Activated CD4-positive, alpha-beta T cell treated with anti-CD3 and anti-CD28 coated beads for 36 hours (primary cell): ENCODE measurements around the gene METTL23. TPM values are rescaled to one million over a fixed set of nuclear protein-coding genes. Genes with fewer than 3 reads are reported as not detected.
A peak's percentile ranks its signal among the peaks of the same experiment; 100 is the strongest.
"Not testable (repeated sequence)": the region's sequence is repeated elsewhere in the genome, so short reads cannot be mapped to it uniquely, and the experiment has no call there.

ENCODE experiments used
- ATAC-seq: fragments of 200-7000 bp; cut with Tn5 transposase; one replicate; pipeline ENCODE4 v1.10.0; 2021; ENCODE audit warnings: mild to moderate bottlenecking, moderate library complexity
- CTCF ChIA-PET: fragments of 350-600 bp; sonication (Branson Sonifier 250); formaldehyde crosslinking; loops from one replicate; lab custom pipeline; 2021; ENCODE audit warnings: antibody characterized with exemption; lab: Charles Lee
- POLR2A ChIA-PET: fragments of 350-600 bp; sonication (Branson Sonifier 250); formaldehyde crosslinking; loops from one replicate; lab custom pipeline; 2021; ENCODE audit warnings: antibody characterized with exemption, inconsistent platforms; lab: Charles Lee
- DNase-seq: peaks from one replicate; pipeline ENCODE4 v3.0.0-alpha.2; 2020
- H3K27ac Mint-ChIP-seq: one replicate; pipeline ENCODE4 v1.8.0; 2021; ENCODE audit warnings: mixed read lengths
- H3K27me3 Mint-ChIP-seq: one replicate; pipeline ENCODE4 v1.8.0; 2021; ENCODE audit warnings: mixed read lengths
- H3K36me3 Mint-ChIP-seq: one replicate; pipeline ENCODE4 v1.8.0; 2021; ENCODE audit warnings: low read depth, mixed read lengths
- H3K4me1 Mint-ChIP-seq: one replicate; pipeline ENCODE4 v1.8.0; 2021; ENCODE audit warnings: mixed read lengths
- H3K4me3 Mint-ChIP-seq: one replicate; pipeline ENCODE4 v1.8.0; 2021; ENCODE audit warnings: mild to moderate bottlenecking, moderate library complexity, mixed read lengths
- H3K9me3 Mint-ChIP-seq: one replicate; pipeline ENCODE4 v1.8.0; 2021; ENCODE audit warnings: low read depth, mixed read lengths
- intact Hi-C, 2 experiments: fragments of 100-400 bp; cut with DNase I in 1 of 2; cut with micrococcal nuclease in 1 of 2; formaldehyde crosslinking; loops; one replicate each; pipeline versions ENCODE4 v1.14.2 to v1.15.1; 2022 to 2024; cut with DNase I, micrococcal nuclease
- total RNA-seq, 2 experiments: library from RNA; stranded (reverse); gene quantifications; one replicate each; pipeline ENCODE4 v1.2.3, GENCODE V29; 2021

The METTL23 gene
- total RNA-seq, 2 experiments from 2014 or later, result 18.9 to 25.3 TPM

GRCh38 chr17:76725580-76726230, 934 bp upstream of the METTL23 start:
- peaks cover 78% of the 10 kb centered on the region for H3K36me3 Mint-ChIP-seq
- DNase-seq (peak; percentile 88), ATAC-seq (peak; percentile 36)
- intact Hi-C loops, result loop anchor here (1.0 to 5.0 kb wide), 14 partner anchors 9 to 1233 kb away; partner anchors contain the start of genes SRSF2 (in 2 of the 2), GALR2 (in 1 of the 2), SEC14L1 (in 1 of the 2) and SRP68 (in 1 of the 2)
- no peaks in the 10 kb centered on the region for H3K27me3 Mint-ChIP-seq
- ChIA-PET CTCF (interaction anchor here (1.1 to 3.3 kb wide), 3 partner anchors 9 to 14 kb away, joined by 3 to 18 read pairs (median 7); no protein-coding TSS in a partner anchor), POLR2A (interaction anchor here (0.5 to 3.6 kb wide), 7 partner anchors 9 to 1826 kb away, joined by 3 to 44 read pairs (median 4); partner anchors contain the start of genes MFSD11 and SRSF2)
- H3K9me3 Mint-ChIP-seq, result no peaks in the 10 kb centered on the region
- H3K27ac Mint-ChIP-seq, result peak overlapping the region; percentile 93
- peaks cover 54% of the 10 kb centered on the region for H3K4me1 Mint-ChIP-seq
- peak overlapping the region; percentile 97 for H3K4me3 Mint-ChIP-seq

GRCh38 chr17:76726231-76726775, 336 bp upstream of the METTL23 start, which contains the start of gene JMJD6:
TSS of gene JMJD6 (minus strand) at chr17:76726606. CDS start at chr17:76726475, 131 bp downstream.
- CTCF ChIA-PET, result interaction anchor here (1.0 to 3.0 kb wide), 3 partner anchors 10 to 55 kb away, joined by 3 to 22 read pairs (median 7); partner anchors contain the start of gene MXRA7
- ATAC-seq (peak; percentile 87), DNase-seq (peak; percentile 97)
- Mint-ChIP-seq H3K4me1 (peaks cover 54% of the 10 kb centered on the region), H3K36me3 (peaks cover 75% of the 10 kb centered on the region), H3K27me3 (no peaks in the 10 kb centered on the region), H3K27ac (peak within 1 kb of the TSS; percentile 98), H3K4me3 (peak within 1 kb of the TSS; percentile 97), H3K9me3 (no peaks in the 10 kb centered on the region)
- intact Hi-C loops, result loop anchor here (1.0 to 5.0 kb wide), 14 partner anchors 10 to 1232 kb away; partner anchors contain the start of genes SRSF2 (in 2 of the 2), GALR2 (in 1 of the 2), SEC14L1 (in 1 of the 2) and SRP68 (in 1 of the 2)
- POLR2A ChIA-PET, result interaction anchor here (0.5 to 3.6 kb wide), 7 partner anchors 10 to 1827 kb away, joined by 3 to 44 read pairs (median 4); partner anchors contain the start of genes MFSD11 and SRSF2

- H3K9me3 Mint-ChIP-seq, result no peaks in the 10 kb centered on the region
- H3K4me1 Mint-ChIP-seq, result peaks cover 57% of the 10 kb centered on the region
- no peak for ATAC-seq
- intact Hi-C loops, result loop anchor here in 1 of 2 experiments (1.0 to 5.0 kb wide), 6 partner anchors 53 to 1231 kb away; partner anchors contain the start of genes GALR2, SRP68, TNRC6C and UBALD2
- peaks cover 72% of the 10 kb centered on the region for H3K36me3 Mint-ChIP-seq
- H3K27ac Mint-ChIP-seq, result peak overlapping the region; percentile 98
- H3K27me3 Mint-ChIP-seq, result no peaks in the 10 kb centered on the region
- POLR2A ChIA-PET, result interaction anchor here (0.6 to 3.6 kb wide), 7 partner anchors 9 to 656 kb away, joined by 3 to 44 read pairs (median 3); partner anchors contain the start of genes MFSD11 and SRSF2
- DNase-seq, result peak; percentile 51
- CTCF ChIA-PET, result interaction anchor here (0.6 to 3.0 kb wide), 9 partner anchors 11 to 626 kb away, joined by 3 to 22 read pairs (median 4); partner anchors contain the start of gene MXRA7
- H3K4me3 Mint-ChIP-seq, result peak overlapping the region; percentile 97
Measured at GRCh38 chr17:76727745-76728456, 1.3 kb downstream of the METTL23 start.

- intact Hi-C loops, result loop anchor here (10.0 kb wide), 3 partner anchors 467 to 1957 kb away; partner anchors contain the start of genes NAT9 (in 1 of the 2) and UBALD2 (in 1 of the 2)
- peaks cover 53% of the 10 kb centered on the region for H3K4me1 Mint-ChIP-seq
- H3K27ac Mint-ChIP-seq, result peak overlapping the region; percentile 96
Measured at GRCh38 chr17:76731800-76732733, 5.4 kb downstream of the METTL23 start.

GRCh38 chr17:76732734-76733617, 6.3 kb downstream of the METTL23 start:
- DNase-seq (no peak), ATAC-seq (no peak)
- ChIA-PET POLR2A (interaction anchor here (0.6 to 1.3 kb wide), 6 partner anchors 10 to 853 kb away, joined by 3 to 5 read pairs (median 4); no protein-coding TSS in a partner anchor), CTCF (interaction anchor here (2.2 kb wide), 1 partner anchor 19 kb away, joined by 6 read pairs; no protein-coding TSS in a partner anchor)
- H3K4me3 Mint-ChIP-seq, result peak overlapping the region; percentile 85
- H3K4me1 Mint-ChIP-seq, result peaks cover 53% of the 10 kb centered on the region
- H3K9me3 Mint-ChIP-seq, result no peaks in the 10 kb centered on the region
- H3K36me3 Mint-ChIP-seq, result peaks cover 74% of the 10 kb centered on the region
- H3K27ac Mint-ChIP-seq, result peak overlapping the region; percentile 96
- intact Hi-C loops, result loop anchor here (10.0 kb wide), 3 partner anchors 468 to 1958 kb away; partner anchors contain the start of genes NAT9 (in 1 of the 2) and UBALD2 (in 1 of the 2)
- no peaks in the 10 kb centered on the region for H3K27me3 Mint-ChIP-seq

More at GRCh38 chr17:76731800-76732733, 5.4 kb downstream of the METTL23 start:
- ChIA-PET POLR2A (interaction anchor here (0.6 to 1.2 kb wide), 6 partner anchors 14 to 1103 kb away, joined by 3 to 5 read pairs (median 3); no protein-coding TSS in a partner anchor), CTCF (interaction anchor here (0.7 to 2.2 kb wide), 3 partner anchors 10 to 18 kb away, joined by 3 to 6 read pairs (median 4); no protein-coding TSS in a partner anchor)
- H3K4me3 Mint-ChIP-seq, result peak overlapping the region; percentile 32
- peaks cover 80% of the 10 kb centered on the region for H3K36me3 Mint-ChIP-seq
- ATAC-seq, H3K9me3 Mint-ChIP-seq, DNase-seq, H3K27me3 Mint-ChIP-seq: not testable (repeated sequence)

DNA sequence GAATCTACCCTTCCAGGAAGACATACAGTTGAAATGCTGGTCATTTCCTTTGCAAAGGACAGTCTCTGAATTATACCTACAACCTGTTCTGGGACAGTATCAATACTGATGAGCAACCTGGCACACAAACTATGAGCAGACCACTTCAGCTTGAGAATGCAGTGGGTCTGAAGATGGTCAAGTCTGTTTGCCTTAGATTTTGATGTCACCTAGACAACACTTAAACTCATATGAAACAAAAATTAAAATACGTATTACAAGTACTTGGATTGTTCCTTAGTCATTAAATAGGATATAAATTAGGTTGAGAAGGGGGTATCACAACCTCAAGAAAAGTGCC, 6.9 kb downstream of the METTL23 start:
- ChIA-PET POLR2A (interaction anchor here (1.1 to 1.3 kb wide), 2 partner anchors 9 to 466 kb away, joined by 3 to 4 read pairs; no protein-coding TSS in a partner anchor), CTCF (no interaction called here)
- no peaks in the 10 kb centered on the region for H3K27me3 Mint-ChIP-seq
- no peaks in the 10 kb centered on the region for H3K9me3 Mint-ChIP-seq
- DNase-seq, result no peak
- no peak for ATAC-seq
- H3K4me3 Mint-ChIP-seq, result peak overlapping the region; percentile 85
- H3K36me3 Mint-ChIP-seq, result peaks cover 72% of the 10 kb centered on the region
- intact Hi-C loops, result loop anchor here (10.0 kb wide), 3 partner anchors 469 to 1959 kb away; partner anchors contain the start of genes NAT9 (in 1 of the 2) and UBALD2 (in 1 of the 2)
- peak overlapping the region; percentile 96 for H3K27ac Mint-ChIP-seq
- peaks cover 54% of the 10 kb centered on the region for H3K4me1 Mint-ChIP-seq

- DNase-seq (peak; percentile 44), ATAC-seq (no peak)
- H3K27me3 Mint-ChIP-seq, result no peaks in the 10 kb centered on the region
- H3K9me3 Mint-ChIP-seq, result no peaks in the 10 kb centered on the region
- peaks cover 54% of the 10 kb centered on the region for H3K4me1 Mint-ChIP-seq
- intact Hi-C loops, result loop anchor here (10.0 kb wide), 3 partner anchors 469 to 1959 kb away; partner anchors contain the start of genes NAT9 (in 1 of the 2) and UBALD2 (in 1 of the 2)
- peak overlapping the region; percentile 85 for H3K4me3 Mint-ChIP-seq
- ChIA-PET CTCF (no interaction called here), POLR2A (interaction anchor here (0.6 to 1.3 kb wide), 5 partner anchors 9 to 1484 kb away, joined by 3 to 9 read pairs (median 4); no protein-coding TSS in a partner anchor)
- H3K36me3 Mint-ChIP-seq, result peaks cover 69% of the 10 kb centered on the region
- H3K27ac Mint-ChIP-seq, result peak overlapping the region; percentile 96
Measured at GRCh38 chr17:76734080-76734840, 7.6 kb downstream of the METTL23 start.

DNA sequence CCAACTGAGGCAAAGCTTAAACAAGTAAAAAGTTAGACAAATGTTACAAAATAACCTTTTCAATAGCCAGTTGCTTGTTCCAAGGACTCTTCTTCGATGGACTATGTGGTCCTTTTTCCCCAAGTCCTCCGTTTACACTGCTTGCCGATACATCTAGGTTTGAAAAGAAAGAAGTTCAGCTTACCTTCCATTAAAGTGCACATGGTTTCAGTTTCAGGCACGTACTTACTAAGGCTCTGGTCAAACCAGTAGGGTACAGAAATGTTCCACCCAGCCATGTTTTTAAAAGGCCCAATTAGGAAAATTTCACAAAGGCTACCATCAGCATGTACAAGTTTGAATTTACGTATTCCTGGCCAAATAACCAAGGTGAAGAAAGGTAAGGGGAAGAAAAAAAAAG, 8.4 kb downstream of the METTL23 start:
- ChIA-PET POLR2A (interaction anchor here (0.6 to 1.3 kb wide), 5 partner anchors 8 to 1554 kb away, joined by 3 to 9 read pairs (median 4); no protein-coding TSS in a partner anchor), CTCF (interaction anchor here (0.7 kb wide), 1 partner anchor 176 kb away, joined by 5 read pairs; no protein-coding TSS in a partner anchor)
- Mint-ChIP-seq H3K36me3 (peaks cover 62% of the 10 kb centered on the region), H3K27me3 (no peaks in the 10 kb centered on the region), H3K27ac (peak overlapping the region; percentile 96), H3K9me3 (no peaks in the 10 kb centered on the region), H3K4me3 (peak overlapping the region; percentile 85), H3K4me1 (peaks cover 52% of the 10 kb centered on the region)
- DNase-seq, result no peak
- no peak for ATAC-seq
- intact Hi-C loops, result loop anchor here (1.0 to 10.0 kb wide), 10 partner anchors 178 to 1960 kb away; partner anchors contain the start of genes ACOX1 (in 1 of the 2), NAT9 (in 1 of the 2), SEC14L1 (in 1 of the 2) and TEN1 (in 1 of the 2)
